HG02938 (cell line): ENCODE results near the gene SMIM13.

Experiments used
- ATAC-seq: cut with Tn5 transposase; IDR thresholded peaks from one replicate; pipeline ENCODE4 v1.9.1; 2021; ENCODE audit warnings: mild to moderate bottlenecking, moderate library complexity; ENCODE audit not compliant: unreplicated experiment

SMIM13 gene

GRCh38 chr6:11183761-11184362, 90.2 kb downstream of the SMIM13 start:
- no peak for ATAC-seq

DNA sequence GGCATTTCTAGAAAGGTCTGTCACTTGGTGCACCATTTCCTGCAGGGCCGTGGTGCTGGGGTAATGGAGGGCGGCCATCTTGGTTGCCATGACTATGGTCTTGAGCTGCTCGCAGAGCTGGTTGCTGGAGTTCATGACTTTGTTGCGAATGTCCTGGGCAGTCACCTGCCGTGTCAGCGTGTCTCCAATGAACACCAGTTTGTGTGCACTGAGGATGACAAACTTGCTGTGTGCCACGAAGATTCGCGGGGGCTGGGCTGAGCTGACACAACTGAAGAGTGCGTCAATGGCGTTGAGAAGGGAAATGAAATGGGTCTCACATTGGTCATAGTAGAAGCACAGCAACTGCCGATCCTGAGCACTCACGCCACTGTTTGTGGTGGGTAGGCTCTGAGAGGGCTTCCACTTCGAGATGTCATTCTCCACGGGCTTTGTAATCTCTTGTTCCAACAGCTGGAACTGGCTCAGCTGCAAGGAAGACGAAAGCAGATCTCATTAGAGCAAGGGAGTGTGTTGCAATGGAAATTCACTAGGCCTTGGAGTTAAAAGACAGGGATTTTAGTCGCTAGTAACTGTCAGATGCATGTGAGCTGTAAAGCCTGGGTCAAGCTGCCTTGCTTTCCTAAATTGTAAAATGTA, 91.7 kb downstream of the SMIM13 start:
- no peak for ATAC-seq

GRCh38 chr6:11187301-11187700, 93.7 kb downstream of the SMIM13 start:
- no peak for ATAC-seq
